Fibroblast of lung (primary cell): ENCODE results near the gene SRR. TPM values are rescaled to one million over a fixed set of nuclear protein-coding genes. Genes with fewer than 3 reads are reported as not detected.

ENCODE experiments used
- DNase-seq, 2 donors: peaks; one replicate each; pipeline versions ENCODE4 v3.0.0 to v3.0.0-alpha.2; 2010; ENCODE audit warnings: low read depth in 2 of 2
- H2AFZ ChIP-seq: 2 replicates; pipeline ENCODE4 v1.5.1; 2012; ENCODE audit warnings: low read length, control low read depth, inconsistent platforms
- H3K27ac ChIP-seq: 2 replicates; pipeline ENCODE4 v1.5.1; 2011; ENCODE audit warnings: low read length, control low read depth; ENCODE audit not compliant: insufficient read depth
- H3K27me3 ChIP-seq: 2 replicates; pipeline ENCODE4 v1.5.1; 2011; ENCODE audit warnings: mild to moderate bottlenecking, low read length; ENCODE audit not compliant: control insufficient read depth, insufficient read depth
- H3K36me3 ChIP-seq: 2 replicates; pipeline ENCODE4 v1.5.1; 2011; ENCODE audit warnings: low read length; ENCODE audit not compliant: control insufficient read depth, insufficient read depth
- H3K4me1 ChIP-seq: 2 replicates; pipeline ENCODE4 v1.5.1; 2011; ENCODE audit warnings: low read length; ENCODE audit not compliant: control insufficient read depth, insufficient read depth; ENCODE audit errors: extremely low read depth
- H3K4me2 ChIP-seq: 2 replicates; pipeline ENCODE4 v1.5.1; 2011; ENCODE audit warnings: low read length, control low read depth; ENCODE audit not compliant: insufficient read depth; ENCODE audit errors: extremely low read depth
- H3K4me3 ChIP-seq, 4 experiments: fragments of 200-600 bp in 1 of 4; sonication (generic) in 1 of 4; replicated peaks in 1 of 4; 2 replicates each; pipeline ENCODE4 v1.5.1; 2011 to 2016; ENCODE audit warnings: low read length in 4 of 4, low read depth in 3 of 4, mild to moderate bottlenecking in 3 of 4, control low read depth in 2 of 4, inconsistent platforms in 1 of 4, mixed read lengths in 1 of 4; ENCODE audit not compliant: insufficient read depth in 1 of 4; ENCODE audit errors: control extremely low read depth in 1 of 4
- H3K79me2 ChIP-seq: 2 replicates; pipeline ENCODE4 v1.5.1; 2012; ENCODE audit warnings: mild to moderate bottlenecking, low read length, inconsistent platforms; ENCODE audit not compliant: control insufficient read depth, insufficient read depth
- H3K9ac ChIP-seq: 2 replicates; pipeline ENCODE4 v1.5.1; 2011; ENCODE audit warnings: mild to moderate bottlenecking, low read length, control low read depth; ENCODE audit not compliant: insufficient read depth
- H3K9me3 ChIP-seq: 2 replicates; pipeline ENCODE4 v1.5.1; 2012; ENCODE audit warnings: low read depth, low read length; ENCODE audit not compliant: control insufficient read depth, insufficient read depth
- H4K20me1 ChIP-seq: 2 replicates; pipeline ENCODE4 v1.5.1; 2011; ENCODE audit warnings: low read length; ENCODE audit not compliant: control insufficient read depth, insufficient read depth; ENCODE audit errors: extremely low read depth
- EZH2 ChIP-seq: IDR thresholded peaks from 2 replicates; pipeline ENCODE4 v1.5.1; 2012; ENCODE audit warnings: low read length, control low read depth, mild to moderate bottlenecking; ENCODE audit errors: missing control alignments
- polyA plus RNA-seq, 2 donors: library from polyadenylated mRNA; depleted of rRNA in 1 of 2; stranded (reverse) in 1 of 2; unstranded in 1 of 2; fragments of >200 nt; gene quantifications; 2 replicates each; pipeline ENCODE4 v1.2.1, GENCODE V29; 2011 to 2012; ENCODE audit warnings: missing spikeins in 1 of 2
- total RNA-seq: library from RNA; depleted of rRNA; stranded (reverse); fragments of >200 nt; gene quantifications from 2 replicates; pipeline ENCODE4 v1.2.1, GENCODE V29; 2014
- TF ChIP-seq, protein P1 (sequence below), 2 donors: IDR thresholded peaks in 1 of 2; conservative IDR thresholded peaks in 1 of 2; 1 replicate in 1 of 2; 2 replicates in 1 of 2; pipeline ENCODE4 v1.5.1; 2011 to 2012; ENCODE audit warnings: low read length in 2 of 2, control low read depth in 1 of 2, inconsistent platforms in 1 of 2, low read depth in 1 of 2, mild to moderate bottlenecking in 1 of 2

The SRR gene
- total and polyA plus RNA-seq, 2 donors (not counting 1 experiment from before 2014, with no cell fraction given), result 15.0 to 22.3 TPM

DNA sequence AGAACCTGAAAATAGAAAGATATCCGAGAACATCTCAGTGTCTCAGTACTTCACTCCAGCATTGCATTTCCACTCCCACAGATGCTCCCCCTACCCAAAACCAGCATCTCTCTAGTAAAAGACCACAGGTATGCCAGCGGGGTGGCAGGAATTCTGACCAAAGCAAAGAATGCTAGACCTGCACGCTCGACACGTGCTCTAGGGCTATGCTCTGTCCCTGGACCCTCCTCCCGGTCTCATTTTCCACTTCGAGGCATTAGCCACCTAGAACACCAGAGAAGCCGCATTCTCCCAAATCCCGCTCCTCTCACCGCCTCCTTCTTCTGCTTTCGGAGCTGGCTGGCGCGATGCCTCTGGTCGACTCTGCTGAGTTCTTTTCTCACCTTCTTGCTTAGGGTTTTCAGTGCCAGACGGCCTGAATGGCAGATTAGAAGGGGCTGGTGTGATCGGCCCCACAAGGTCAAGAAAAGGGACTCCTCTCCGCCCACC lies 32.0 kb downstream of the SRR start:
- peak in 1 of 2 donors; percentile 36 for DNase-seq
- Histone ChIP-seq H3K36me3 (peaks cover 16% of the 10 kb centered on the region), H3K9me3 (no peaks in the 10 kb centered on the region), H2AFZ (peak overlapping the region; percentile 61), H3K4me3 (peak overlapping the region; percentile 60 to 96 (median 93)), H3K27ac (peak overlapping the region; percentile 61), H3K9ac (peak overlapping the region; percentile 63), H4K20me1 (no peaks in the 10 kb centered on the region), H3K4me1 (peaks cover 13% of the 10 kb centered on the region), H3K79me2 (peaks cover 29% of the 10 kb centered on the region), H3K27me3 (no peaks in the 10 kb centered on the region), H3K4me2 (peak overlapping the region; percentile 98)
- no peak for TF ChIP-seq EZH2
- TF ChIP-seq, protein P1, sequence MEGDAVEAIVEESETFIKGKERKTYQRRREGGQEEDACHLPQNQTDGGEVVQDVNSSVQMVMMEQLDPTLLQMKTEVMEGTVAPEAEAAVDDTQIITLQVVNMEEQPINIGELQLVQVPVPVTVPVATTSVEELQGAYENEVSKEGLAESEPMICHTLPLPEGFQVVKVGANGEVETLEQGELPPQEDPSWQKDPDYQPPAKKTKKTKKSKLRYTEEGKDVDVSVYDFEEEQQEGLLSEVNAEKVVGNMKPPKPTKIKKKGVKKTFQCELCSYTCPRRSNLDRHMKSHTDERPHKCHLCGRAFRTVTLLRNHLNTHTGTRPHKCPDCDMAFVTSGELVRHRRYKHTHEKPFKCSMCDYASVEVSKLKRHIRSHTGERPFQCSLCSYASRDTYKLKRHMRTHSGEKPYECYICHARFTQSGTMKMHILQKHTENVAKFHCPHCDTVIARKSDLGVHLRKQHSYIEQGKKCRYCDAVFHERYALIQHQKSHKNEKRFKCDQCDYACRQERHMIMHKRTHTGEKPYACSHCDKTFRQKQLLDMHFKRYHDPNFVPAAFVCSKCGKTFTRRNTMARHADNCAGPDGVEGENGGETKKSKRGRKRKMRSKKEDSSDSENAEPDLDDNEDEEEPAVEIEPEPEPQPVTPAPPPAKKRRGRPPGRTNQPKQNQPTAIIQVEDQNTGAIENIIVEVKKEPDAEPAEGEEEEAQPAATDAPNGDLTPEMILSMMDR (conservative IDR thresholded peaks at IDR 0.05 in 1 of 2, IDR thresholded peaks at IDR 0.05 in 1 of 2; ENCODE audit: low read depth in 1 of 2, low read length in 2 of 2), result no peak

DNA sequence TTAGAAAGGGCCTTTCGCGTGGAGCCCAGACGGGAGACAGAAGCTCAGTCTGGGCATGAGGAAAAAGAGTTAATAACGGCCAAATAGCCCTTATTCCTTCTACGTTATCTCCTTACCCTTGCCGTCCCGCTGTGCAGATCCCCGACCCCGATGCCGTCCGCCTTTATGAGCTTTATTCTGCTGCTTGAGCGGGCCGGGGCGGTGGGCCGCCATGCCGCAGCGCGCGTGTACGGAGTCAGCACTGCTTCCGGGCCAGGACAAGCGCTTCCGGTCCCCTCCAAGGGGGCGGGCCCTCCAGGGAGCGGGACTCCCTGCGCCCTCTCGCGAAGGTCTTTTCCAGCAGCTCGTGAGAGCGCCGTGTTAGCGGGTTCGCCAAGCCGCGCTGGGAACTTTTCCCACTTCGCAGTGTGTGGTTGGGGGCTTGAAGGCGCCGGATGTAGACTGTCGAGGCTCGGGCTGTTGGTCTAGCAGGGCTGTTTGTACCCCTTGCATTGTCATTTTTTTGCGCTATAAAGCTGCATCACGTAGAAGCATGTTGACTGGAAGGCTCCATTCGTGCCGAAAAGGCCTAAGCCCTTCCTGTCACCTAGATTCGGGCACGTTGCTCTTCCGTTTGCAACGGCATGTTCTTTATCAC lies 32.6 kb downstream of the SRR start, which contains the start of gene TSR1:
TSS of gene TSR1 (minus strand) at position 243 of the 637 bp plus-strand sequence. CDS start at position 213, 30 bp downstream.
- H3K4me2 ChIP-seq, result peak within 1 kb of the TSS; percentile 99
- DNase-seq, result peak; percentile 89 to 91
- peaks cover 13% of the 10 kb centered on the region for H3K4me1 ChIP-seq
- peaks cover 14% of the 10 kb centered on the region for H3K36me3 ChIP-seq
- peak within 1 kb of the TSS; percentile 61 for H3K27ac ChIP-seq
- H3K9ac ChIP-seq, result peak within 1 kb of the TSS; percentile 86
- H4K20me1 ChIP-seq, result no peaks in the 10 kb centered on the region
- H3K4me3 ChIP-seq, result peak within 1 kb of the TSS; percentile 60 to 96 (median 93)
- no peaks in the 10 kb centered on the region for H3K27me3 ChIP-seq
- H3K79me2 ChIP-seq, result peaks cover 29% of the 10 kb centered on the region
- H2AFZ ChIP-seq, result peak within 1 kb of the TSS; percentile 88
- no peaks in the 10 kb centered on the region for H3K9me3 ChIP-seq
- TF ChIP-seq, protein P1 (conservative IDR thresholded peaks at IDR 0.05 in 1 of 2, IDR thresholded peaks at IDR 0.05 in 1 of 2; ENCODE audit: low read depth in 1 of 2, low read length in 2 of 2), result peak; percentile 31 to 32
- TF ChIP-seq EZH2, result no peak

DNA sequence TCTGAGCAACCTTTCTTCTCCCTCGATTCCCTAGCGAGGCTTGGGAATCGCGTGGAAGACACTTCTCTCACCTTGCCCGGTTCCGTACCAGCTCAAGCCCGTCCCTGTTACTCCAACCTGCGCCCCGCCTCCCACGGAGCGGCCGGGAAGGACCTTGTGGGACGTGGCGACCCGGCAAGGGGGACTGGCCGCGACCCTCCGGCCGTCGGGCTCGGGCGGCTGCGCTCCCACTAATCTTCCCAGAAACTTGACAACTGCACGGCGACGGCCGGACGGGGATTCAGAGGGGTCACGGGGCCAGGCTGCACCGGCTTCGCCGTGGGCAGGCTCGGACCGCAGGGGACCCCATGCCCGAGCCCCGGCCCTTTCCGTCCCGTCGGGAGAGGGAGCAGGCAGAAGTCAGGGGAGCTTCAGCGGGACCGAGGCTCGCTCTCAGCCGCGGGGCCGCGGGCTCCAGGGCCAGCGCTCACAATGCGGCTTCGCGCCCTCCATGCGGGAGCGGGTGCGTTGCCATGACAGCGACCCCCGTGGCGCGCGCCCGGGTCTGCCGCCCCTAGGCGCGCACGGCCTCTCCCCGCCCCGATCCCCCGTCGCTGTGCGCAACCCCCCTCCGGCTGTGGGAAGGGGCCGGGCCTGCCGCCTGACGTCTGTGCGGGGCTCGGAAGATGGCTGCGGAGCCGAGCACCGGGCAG lies 33.2 kb downstream of the SRR start, which contains the start of gene SGSM2:
TSS of gene SGSM2 (plus strand) at position 650 of the 692 bp plus-strand sequence. CDS start 188 bp downstream, outside the sequence.
- peaks cover 13% of the 10 kb centered on the region for H3K4me1 ChIP-seq
- H3K27me3 ChIP-seq, result no peaks in the 10 kb centered on the region
- peak within 1 kb of the TSS; percentile 60 to 96 (median 80) for H3K4me3 ChIP-seq
- peaks cover 29% of the 10 kb centered on the region for H3K79me2 ChIP-seq
- H2AFZ ChIP-seq, result peak within 1 kb of the TSS; percentile 88
- H3K4me2 ChIP-seq, result peak within 1 kb of the TSS; percentile 99
- no peaks in the 10 kb centered on the region for H3K9me3 ChIP-seq
- no peak for TF ChIP-seq EZH2
- no peaks in the 10 kb centered on the region for H4K20me1 ChIP-seq
- H3K9ac ChIP-seq, result peak within 1 kb of the TSS; percentile 86
- DNase-seq, result peak; percentile 43 to 50
- peak within 1 kb of the TSS; percentile 61 for H3K27ac ChIP-seq
- H3K36me3 ChIP-seq, result peaks cover 13% of the 10 kb centered on the region
